Measurements from ENCODE around the gene KRTAP29-1.

DNA sequence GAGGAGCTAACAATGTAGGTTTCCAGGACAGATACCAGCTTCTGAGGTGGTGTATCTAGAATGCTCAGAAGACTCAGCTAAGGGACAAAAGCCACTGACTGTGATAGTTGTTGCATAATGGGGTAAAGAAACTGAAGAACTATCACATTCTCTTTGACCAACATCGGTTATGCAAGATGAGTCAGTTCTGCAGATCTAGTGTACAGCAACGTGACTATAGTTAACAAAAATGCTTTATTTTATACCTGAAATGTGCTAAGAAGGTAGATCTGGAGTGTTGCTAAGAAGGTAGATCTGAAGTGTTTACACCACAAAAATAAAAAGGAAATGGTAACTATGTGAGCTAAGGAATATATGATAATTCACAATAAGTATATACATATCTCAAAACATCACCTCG lies 34.9 kb downstream of the KRTAP29-1 start:
- TF ChIP-seq, protein P1, sequence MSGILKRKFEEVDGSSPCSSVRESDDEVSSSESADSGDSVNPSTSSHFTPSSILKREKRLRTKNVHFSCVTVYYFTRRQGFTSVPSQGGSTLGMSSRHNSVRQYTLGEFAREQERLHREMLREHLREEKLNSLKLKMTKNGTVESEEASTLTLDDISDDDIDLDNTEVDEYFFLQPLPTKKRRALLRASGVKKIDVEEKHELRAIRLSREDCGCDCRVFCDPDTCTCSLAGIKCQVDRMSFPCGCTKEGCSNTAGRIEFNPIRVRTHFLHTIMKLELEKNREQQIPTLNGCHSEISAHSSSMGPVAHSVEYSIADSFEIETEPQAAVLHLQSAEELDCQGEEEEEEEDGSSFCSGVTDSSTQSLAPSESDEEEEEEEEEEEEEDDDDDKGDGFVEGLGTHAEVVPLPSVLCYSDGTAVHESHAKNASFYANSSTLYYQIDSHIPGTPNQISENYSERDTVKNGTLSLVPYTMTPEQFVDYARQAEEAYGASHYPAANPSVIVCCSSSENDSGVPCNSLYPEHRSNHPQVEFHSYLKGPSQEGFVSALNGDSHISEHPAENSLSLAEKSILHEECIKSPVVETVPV (CRISPR knock-in tag; IDR thresholded peaks at IDR 0.05): no peak
- TF ChIP-seq PATZ1 (CRISPR knock-in tag; IDR thresholded peaks at IDR 0.05; ENCODE audit: borderline replicate concordance) (no peak), GLIS3 (CRISPR knock-in tag; IDR thresholded peaks at IDR 0.05) (no peak), RARB (CRISPR knock-in tag; IDR thresholded peaks at IDR 0.05) (no peak), POU6F1 (CRISPR knock-in tag; IDR thresholded peaks at IDR 0.05; ENCODE audit: borderline replicate concordance, low read depth) (no peak), TOX (CRISPR knock-in tag; IDR thresholded peaks at IDR 0.05; ENCODE audit: borderline replicate concordance) (no peak), ARNTL (CRISPR knock-in tag; IDR thresholded peaks at IDR 0.05; ENCODE audit: borderline replicate concordance, low read depth) (no peak), ZNF70 (CRISPR knock-in tag; IDR thresholded peaks at IDR 0.05) (no peak)
